Stimulated activated naive CD4-positive, alpha-beta T cell treated with Interleukin-2 at 50 U/mL for 16 hours (primary cell): ENCODE results near the gene ARSH.
"Not testable (repeated sequence)": the region's sequence is repeated elsewhere in the genome, so short reads cannot be mapped to it uniquely, and the experiment has no call there.

Experiments used
- DNase-seq: peaks from one replicate; lab custom pipeline; 2025; lab: John Stamatoyannopoulos, UW

ARSH gene

GRCh38 chrX:3044196-3044595, 37.9 kb downstream of the ARSH start:
- no peak for DNase-seq

- no peak for DNase-seq
These were observed 38.3 kb downstream of the ARSH start for GRCh38 chrX:3044671-3045070.

- no peak for DNase-seq
These were observed 40.2 kb downstream of the ARSH start for GRCh38 chrX:3046253-3047240.

DNA sequence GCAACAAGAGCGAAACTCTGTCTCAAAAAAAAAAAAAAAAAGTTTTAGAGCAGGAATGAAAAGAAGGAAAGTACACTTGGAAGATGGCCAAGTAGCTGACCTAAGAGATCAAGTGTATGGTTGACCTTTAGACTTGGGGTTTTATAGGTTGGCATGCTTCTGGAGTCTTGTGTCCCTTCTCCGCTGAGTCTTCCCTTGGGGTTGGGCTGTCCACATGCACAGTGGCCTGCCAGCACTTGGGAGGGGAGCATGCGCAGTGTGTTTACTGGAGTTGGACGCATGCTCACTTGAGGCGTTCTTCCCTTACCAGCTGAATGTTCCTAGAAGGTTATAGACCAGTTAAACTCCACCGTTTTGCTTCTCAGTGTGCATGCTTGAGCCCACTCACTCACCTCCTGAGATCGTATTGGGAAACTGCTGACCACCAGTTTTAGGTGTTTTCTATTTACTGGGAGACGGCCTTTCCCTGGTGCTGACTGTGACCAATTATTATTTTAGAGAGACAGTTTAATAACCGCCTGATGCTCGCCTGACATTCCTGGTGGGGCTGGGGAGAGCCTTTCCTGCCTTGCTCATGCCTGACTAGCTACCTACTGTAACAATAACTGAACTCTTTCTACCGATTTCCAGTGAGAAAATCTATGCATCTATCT, 44.3 kb downstream of the ARSH start:
- not testable (repeated sequence) for DNase-seq

GRCh38 chrX:3052860-3053259, 46.5 kb downstream of the ARSH start:
- no peak for DNase-seq

DNA sequence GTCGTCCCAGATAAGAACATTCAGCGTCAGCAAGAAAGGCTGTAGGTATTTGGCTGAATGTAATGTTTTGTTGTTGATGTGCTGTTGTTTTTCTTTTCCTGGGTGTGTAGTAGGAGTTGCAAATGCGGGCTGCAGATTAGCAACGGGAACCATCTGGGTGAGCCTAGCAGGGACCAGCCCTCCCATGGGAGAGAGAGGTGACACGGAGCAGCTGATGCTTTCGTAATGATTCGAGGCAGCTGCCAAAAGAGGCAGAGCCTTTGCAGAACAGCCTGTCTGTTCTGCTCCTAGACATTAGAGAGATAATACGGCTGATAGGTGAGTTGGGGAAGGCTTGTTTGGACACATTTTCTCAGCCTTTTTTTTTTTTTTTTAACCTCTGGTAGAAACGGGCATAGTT, 60.2 kb downstream of the ARSH start:
- no peak for DNase-seq

GRCh38 chrX:3075959-3076358, 69.6 kb downstream of the ARSH start:
- no peak for DNase-seq

- DNase-seq, result no peak
These were observed 70.2 kb downstream of the ARSH start for GRCh38 chrX:3076416-3076991.
